ENCODE data around the gene ZNF407. TPM values are rescaled to one million over a fixed set of nuclear protein-coding genes. Genes with fewer than 3 reads are reported as not detected.

ZNF407 gene
- total and polyA plus RNA-seq, 4 donors = 1.9 to 16.5 (median 6.6) TPM

DNA sequence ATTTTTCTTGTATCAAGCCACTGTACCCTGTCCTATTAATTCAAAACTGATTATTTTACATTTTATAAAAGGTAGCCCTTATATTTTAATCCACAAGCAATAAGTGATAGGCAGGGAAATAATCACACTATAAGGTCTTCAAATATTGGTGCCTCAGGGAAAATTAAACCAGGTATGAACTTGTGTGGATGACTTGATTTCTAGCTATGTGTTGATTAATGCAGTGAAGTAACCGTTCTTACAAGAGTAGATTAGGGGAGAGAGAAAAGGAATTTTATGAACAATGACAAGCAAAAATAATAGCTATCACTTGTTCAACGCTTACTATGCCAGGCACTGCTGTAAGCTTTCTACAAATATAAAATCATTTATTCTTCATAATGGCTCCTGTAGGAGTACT, 411.6 kb downstream of the ZNF407 start:
- Histone ChIP-seq H3K9me3 (ENCODE audit: control insufficient read depth in 4 of 4, low read length in 3 of 4) (no peaks in the 10 kb centered on the region), H3K4me3 (ENCODE audit: low read depth in 1 of 3, low read length in 3 of 3) (no peak overlapping the region), H3K9ac (ENCODE audit: low read depth in 1 of 2, low read length in 2 of 2) (no peak overlapping the region), H3K36me3 (ENCODE audit: control insufficient read depth in 4 of 4, insufficient read depth in 3 of 4, low read depth in 1 of 4, low read length in 3 of 4) (no peaks in the 10 kb centered on the region), H3K27me3 (ENCODE audit: control insufficient read depth in 4 of 4, insufficient read depth in 4 of 4, low read length in 3 of 4) (no peaks in the 10 kb centered on the region), H3K4me1 (ENCODE audit: control insufficient read depth in 4 of 4, insufficient read depth in 4 of 4, low read length in 3 of 4) (no peaks in the 10 kb centered on the region), H3K27ac (ENCODE audit: low read depth in 1 of 2, low read length in 2 of 2) (no peak overlapping the region)
- 48% methylated on average over 2 of the region's 2 CpGs for WGBS
- no peak for TF ChIP-seq JUND (IDR thresholded peaks at IDR 0.05)
- TF ChIP-seq, protein P1, sequence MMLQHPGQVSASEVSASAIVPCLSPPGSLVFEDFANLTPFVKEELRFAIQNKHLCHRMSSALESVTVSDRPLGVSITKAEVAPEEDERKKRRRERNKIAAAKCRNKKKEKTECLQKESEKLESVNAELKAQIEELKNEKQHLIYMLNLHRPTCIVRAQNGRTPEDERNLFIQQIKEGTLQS (IDR thresholded peaks at IDR 0.05) = no peak
- TF ChIP-seq, protein P2, sequence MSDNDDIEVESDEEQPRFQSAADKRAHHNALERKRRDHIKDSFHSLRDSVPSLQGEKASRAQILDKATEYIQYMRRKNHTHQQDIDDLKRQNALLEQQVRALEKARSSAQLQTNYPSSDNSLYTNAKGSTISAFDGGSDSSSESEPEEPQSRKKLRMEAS (IDR thresholded peaks at IDR 0.05) = no peak
- no peak for TF ChIP-seq YY1 (IDR thresholded peaks at IDR 0.05)
- no peak for TF ChIP-seq HNF4G (IDR thresholded peaks at IDR 0.05)
- TF ChIP-seq, protein P3, sequence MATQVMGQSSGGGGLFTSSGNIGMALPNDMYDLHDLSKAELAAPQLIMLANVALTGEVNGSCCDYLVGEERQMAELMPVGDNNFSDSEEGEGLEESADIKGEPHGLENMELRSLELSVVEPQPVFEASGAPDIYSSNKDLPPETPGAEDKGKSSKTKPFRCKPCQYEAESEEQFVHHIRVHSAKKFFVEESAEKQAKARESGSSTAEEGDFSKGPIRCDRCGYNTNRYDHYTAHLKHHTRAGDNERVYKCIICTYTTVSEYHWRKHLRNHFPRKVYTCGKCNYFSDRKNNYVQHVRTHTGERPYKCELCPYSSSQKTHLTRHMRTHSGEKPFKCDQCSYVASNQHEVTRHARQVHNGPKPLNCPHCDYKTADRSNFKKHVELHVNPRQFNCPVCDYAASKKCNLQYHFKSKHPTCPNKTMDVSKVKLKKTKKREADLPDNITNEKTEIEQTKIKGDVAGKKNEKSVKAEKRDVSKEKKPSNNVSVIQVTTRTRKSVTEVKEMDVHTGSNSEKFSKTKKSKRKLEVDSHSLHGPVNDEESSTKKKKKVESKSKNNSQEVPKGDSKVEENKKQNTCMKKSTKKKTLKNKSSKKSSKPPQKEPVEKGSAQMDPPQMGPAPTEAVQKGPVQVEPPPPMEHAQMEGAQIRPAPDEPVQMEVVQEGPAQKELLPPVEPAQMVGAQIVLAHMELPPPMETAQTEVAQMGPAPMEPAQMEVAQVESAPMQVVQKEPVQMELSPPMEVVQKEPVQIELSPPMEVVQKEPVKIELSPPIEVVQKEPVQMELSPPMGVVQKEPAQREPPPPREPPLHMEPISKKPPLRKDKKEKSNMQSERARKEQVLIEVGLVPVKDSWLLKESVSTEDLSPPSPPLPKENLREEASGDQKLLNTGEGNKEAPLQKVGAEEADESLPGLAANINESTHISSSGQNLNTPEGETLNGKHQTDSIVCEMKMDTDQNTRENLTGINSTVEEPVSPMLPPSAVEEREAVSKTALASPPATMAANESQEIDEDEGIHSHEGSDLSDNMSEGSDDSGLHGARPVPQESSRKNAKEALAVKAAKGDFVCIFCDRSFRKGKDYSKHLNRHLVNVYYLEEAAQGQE (IDR thresholded peaks at IDR 0.05) = no peak
- TF ChIP-seq, protein P4, sequence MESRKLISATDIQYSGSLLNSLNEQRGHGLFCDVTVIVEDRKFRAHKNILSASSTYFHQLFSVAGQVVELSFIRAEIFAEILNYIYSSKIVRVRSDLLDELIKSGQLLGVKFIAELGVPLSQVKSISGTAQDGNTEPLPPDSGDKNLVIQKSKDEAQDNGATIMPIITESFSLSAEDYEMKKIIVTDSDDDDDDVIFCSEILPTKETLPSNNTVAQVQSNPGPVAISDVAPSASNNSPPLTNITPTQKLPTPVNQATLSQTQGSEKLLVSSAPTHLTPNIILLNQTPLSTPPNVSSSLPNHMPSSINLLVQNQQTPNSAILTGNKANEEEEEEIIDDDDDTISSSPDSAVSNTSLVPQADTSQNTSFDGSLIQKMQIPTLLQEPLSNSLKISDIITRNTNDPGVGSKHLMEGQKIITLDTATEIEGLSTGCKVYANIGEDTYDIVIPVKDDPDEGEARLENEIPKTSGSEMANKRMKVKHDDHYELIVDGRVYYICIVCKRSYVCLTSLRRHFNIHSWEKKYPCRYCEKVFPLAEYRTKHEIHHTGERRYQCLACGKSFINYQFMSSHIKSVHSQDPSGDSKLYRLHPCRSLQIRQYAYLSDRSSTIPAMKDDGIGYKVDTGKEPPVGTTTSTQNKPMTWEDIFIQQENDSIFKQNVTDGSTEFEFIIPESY (IDR thresholded peaks at IDR 0.05) = no peak
- TF ChIP-seq HNF4A (conservative IDR thresholded peaks at IDR 0.05) = no peak
- no peak for TF ChIP-seq FOXA1 (IDR thresholded peaks at IDR 0.05)
- no peak for TF ChIP-seq EGR1 (IDR thresholded peaks at IDR 0.05; ENCODE audit: low read depth in 2 of 2)
- no peak for TF ChIP-seq TAF1 (conservative IDR thresholded peaks at IDR 0.05)
- no peak for TF ChIP-seq GABPA (IDR thresholded peaks at IDR 0.05 in 1 of 2, conservative IDR thresholded peaks at IDR 0.05 in 1 of 2)
- TF ChIP-seq, protein P5, sequence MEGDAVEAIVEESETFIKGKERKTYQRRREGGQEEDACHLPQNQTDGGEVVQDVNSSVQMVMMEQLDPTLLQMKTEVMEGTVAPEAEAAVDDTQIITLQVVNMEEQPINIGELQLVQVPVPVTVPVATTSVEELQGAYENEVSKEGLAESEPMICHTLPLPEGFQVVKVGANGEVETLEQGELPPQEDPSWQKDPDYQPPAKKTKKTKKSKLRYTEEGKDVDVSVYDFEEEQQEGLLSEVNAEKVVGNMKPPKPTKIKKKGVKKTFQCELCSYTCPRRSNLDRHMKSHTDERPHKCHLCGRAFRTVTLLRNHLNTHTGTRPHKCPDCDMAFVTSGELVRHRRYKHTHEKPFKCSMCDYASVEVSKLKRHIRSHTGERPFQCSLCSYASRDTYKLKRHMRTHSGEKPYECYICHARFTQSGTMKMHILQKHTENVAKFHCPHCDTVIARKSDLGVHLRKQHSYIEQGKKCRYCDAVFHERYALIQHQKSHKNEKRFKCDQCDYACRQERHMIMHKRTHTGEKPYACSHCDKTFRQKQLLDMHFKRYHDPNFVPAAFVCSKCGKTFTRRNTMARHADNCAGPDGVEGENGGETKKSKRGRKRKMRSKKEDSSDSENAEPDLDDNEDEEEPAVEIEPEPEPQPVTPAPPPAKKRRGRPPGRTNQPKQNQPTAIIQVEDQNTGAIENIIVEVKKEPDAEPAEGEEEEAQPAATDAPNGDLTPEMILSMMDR (IDR thresholded peaks at IDR 0.05; ENCODE audit: low read depth, low read length, missing input control) = no peak
- TF ChIP-seq SP1 (IDR thresholded peaks at IDR 0.05) = no peak
- no peak for TF ChIP-seq RAD21 (IDR thresholded peaks at IDR 0.05)
- no peak for DNase-seq (ENCODE audit: low spot score)

DNA sequence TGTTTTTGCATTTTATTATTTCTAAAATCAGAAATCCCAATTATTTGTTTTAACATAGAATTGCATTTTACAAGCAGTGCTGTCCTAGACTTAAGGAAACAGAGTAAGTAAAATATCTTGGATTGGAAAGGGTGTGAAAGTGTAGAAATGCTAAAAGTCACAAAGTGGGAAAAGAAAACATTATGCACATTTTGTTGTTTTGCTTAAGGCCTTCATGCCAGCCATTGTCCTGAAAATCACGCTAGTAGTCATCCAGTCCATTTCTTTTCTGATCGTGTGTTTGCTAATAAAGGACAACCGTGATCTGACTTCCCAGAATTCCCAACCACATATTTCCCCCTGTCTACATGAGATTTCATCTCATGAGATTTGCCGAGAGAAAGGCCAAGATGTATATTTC, 412.2 kb downstream of the ZNF407 start:
- WGBS = 85% methylated on average over 4 of the region's 4 CpGs
- Histone ChIP-seq H3K36me3 (ENCODE audit: control insufficient read depth in 4 of 4, insufficient read depth in 3 of 4, low read depth in 1 of 4, low read length in 3 of 4) (no peaks in the 10 kb centered on the region), H3K4me3 (ENCODE audit: low read depth in 1 of 3, low read length in 3 of 3) (no peak overlapping the region), H3K27me3 (ENCODE audit: control insufficient read depth in 4 of 4, insufficient read depth in 4 of 4, low read length in 3 of 4) (no peaks in the 10 kb centered on the region), H3K9ac (ENCODE audit: low read depth in 1 of 2, low read length in 2 of 2) (no peak overlapping the region), H3K9me3 (ENCODE audit: control insufficient read depth in 4 of 4, low read length in 3 of 4) (no peaks in the 10 kb centered on the region), H3K27ac (ENCODE audit: low read depth in 1 of 2, low read length in 2 of 2) (no peak overlapping the region), H3K4me1 (ENCODE audit: control insufficient read depth in 4 of 4, insufficient read depth in 4 of 4, low read length in 3 of 4) (no peaks in the 10 kb centered on the region)
- no peak for DNase-seq (ENCODE audit: low spot score)
- TF ChIP-seq, protein P2 (IDR thresholded peaks at IDR 0.05) = no peak
- TF ChIP-seq FOXA2 (IDR thresholded peaks at IDR 0.05) = no peak
- no peak for TF ChIP-seq NR2F2 (IDR thresholded peaks at IDR 0.05)
- TF ChIP-seq, protein P3 (IDR thresholded peaks at IDR 0.05) = no peak
- no peak for TF ChIP-seq RAD21 (IDR thresholded peaks at IDR 0.05)
- TF ChIP-seq HNF4G (IDR thresholded peaks at IDR 0.05) = no peak
- TF ChIP-seq SP1 (IDR thresholded peaks at IDR 0.05) = no peak
- TF ChIP-seq, protein P5 (IDR thresholded peaks at IDR 0.05; ENCODE audit: low read depth, low read length, missing input control) = no peak
- TF ChIP-seq TAF1 (conservative IDR thresholded peaks at IDR 0.05) = no peak
- no peak for TF ChIP-seq HNF4A (conservative IDR thresholded peaks at IDR 0.05)
- no peak for TF ChIP-seq RXRA (IDR thresholded peaks at IDR 0.05)
- TF ChIP-seq JUND (IDR thresholded peaks at IDR 0.05) = no peak
